HG03342 (cell line): ENCODE data around the gene PALM.

Experiments used
- ATAC-seq: cut with Tn5 transposase; IDR thresholded peaks from one replicate; pipeline ENCODE4 v1.9.1; 2021; ENCODE audit warnings: mild to moderate bottlenecking, moderate library complexity; ENCODE audit not compliant: unreplicated experiment

PALM gene

DNA sequence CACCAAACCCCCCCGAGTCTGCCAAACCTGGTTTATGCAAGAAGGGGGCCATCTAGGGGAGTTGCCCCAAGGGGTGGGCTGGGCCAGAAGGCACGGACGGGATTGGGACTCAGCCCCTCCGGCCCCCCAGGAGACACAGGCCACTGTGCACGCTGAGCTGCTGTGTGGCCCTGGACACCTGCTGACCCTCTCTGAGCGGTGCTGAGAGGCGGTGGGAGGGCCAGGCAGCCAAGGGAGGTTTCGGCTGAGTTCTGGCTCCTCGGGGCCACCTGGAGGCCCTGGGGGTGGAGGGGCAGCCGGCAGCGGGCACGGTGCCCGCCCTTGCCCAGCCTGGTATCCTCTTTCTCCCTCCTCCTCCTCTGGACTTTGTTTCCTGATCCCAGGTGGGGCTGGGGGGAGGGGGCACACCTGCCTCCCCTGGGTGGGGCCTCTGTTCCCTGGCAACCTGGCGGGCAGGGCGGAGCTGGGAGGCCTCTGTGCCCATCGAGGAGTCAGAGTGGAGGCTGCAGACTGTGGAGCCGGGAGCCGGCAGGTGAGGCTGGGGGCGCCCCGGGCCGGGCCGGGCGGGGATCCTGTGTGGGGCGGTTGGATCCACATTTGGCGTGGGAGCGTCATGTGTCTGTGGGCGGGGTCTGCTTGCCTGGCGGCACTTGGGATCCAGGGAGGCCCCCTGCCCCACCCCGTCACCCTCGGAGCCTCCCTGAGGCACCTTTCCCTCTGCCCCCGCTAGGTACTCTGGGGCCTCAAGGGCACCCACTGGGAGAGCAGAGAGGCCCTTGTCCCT is 42.1 kb downstream of the PALM start, which contains the start of gene MISP:
Gene MISP (plus strand): TSS at position 473 of the 784 bp plus-strand sequence. CDS start 5,835 bp downstream, outside the sequence.
- ATAC-seq = no peak

GRCh38 chr19:751501-752341 is 43.0 kb downstream of the PALM start:
- ATAC-seq = no peak

- ATAC-seq = no peak
These were observed 44.1 kb downstream of the PALM start for GRCh38 chr19:752652-753517.

DNA sequence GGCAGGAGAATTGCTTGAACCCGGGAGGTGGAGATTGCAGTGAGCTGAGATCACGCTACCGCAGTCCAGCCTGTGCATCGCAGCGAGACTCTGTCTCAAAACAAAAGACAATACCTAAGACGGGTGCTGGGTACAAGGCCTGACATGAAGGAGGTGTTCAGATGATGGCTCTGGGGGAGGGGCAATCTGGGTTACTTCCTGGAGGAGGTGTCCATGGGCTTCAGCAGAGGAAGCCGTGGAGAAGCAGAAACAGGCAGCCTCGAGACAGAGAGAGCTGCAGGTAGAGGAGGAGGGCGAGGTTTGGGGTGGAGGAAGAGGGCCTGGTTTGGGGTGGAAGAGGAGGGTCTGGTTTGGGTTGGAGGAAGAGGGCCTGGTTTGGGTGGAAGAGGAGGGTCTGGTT is 45.8 kb downstream of the PALM start:
- no peak for ATAC-seq

DNA sequence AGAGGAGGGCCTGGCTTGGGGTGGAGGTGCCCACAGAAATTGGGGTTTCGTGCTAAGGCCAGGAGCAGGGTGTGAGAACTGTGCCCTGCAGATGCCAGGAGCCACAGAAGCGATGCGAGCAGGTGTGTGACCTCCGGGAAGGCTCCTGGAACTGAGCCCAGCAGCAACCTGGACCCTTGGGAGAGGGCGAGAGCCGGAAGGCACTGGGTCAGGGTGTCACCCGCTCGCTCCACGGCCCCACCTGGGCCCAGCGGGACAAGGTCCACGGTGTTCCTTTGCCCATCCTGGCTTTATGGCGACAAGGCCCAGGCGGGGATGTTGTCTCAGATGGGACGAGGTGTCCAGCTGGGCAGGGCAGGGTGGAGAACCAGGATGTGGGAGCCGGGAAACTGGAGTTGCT is 46.3 kb downstream of the PALM start:
- ATAC-seq = no peak

GRCh38 chr19:756236-756635 is 47.5 kb downstream of the PALM start:
- ATAC-seq = no peak

GRCh38 chr19:756821-757688 is 48.3 kb downstream of the PALM start:
- no peak for ATAC-seq

- no peak for ATAC-seq
These were observed 49.3 kb downstream of the PALM start for GRCh38 chr19:757811-758668.

- ATAC-seq = no peak
These were observed 54.4 kb downstream of the PALM start for GRCh38 chr19:763181-763580.

DNA sequence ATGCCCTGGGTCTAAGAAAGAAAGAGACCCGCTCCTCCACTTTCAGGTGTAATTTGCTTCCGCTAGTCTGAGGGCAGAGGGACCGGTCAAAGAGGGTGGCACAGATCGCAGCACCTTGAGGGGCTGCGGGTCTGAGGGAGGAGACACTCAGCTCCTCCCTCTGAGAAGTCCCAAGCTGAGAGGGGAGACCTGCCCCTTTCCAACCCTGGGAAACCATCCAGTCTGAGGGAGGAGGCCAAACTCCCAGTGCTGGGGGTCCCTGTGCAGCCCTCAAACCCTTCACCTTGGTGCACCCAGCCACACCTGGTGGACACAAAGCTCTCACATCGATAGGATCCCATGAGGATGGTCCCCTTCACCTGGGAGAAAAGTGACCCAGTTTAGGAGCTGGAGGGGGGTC is 55.1 kb downstream of the PALM start:
- ATAC-seq = no peak

DNA sequence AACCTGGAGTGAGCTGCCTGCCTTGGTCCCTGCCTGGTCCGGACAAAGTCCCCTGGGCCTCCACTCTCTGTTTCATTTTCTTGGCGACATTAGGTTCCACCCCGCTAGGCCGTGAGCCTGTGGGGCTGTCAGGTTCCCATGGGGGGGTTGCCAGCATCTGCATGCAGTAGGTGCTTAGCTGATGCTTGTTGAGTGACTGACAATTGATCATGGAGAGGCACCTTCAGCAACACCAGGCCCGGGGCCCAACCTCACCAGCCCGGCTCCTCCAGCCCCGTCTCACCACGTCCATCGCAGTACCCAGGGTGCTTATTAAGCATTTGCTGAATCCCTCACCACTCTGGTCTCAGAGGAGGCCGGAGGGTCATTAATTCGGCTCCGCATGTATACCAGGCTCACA is 55.6 kb downstream of the PALM start:
- ATAC-seq = no peak

DNA sequence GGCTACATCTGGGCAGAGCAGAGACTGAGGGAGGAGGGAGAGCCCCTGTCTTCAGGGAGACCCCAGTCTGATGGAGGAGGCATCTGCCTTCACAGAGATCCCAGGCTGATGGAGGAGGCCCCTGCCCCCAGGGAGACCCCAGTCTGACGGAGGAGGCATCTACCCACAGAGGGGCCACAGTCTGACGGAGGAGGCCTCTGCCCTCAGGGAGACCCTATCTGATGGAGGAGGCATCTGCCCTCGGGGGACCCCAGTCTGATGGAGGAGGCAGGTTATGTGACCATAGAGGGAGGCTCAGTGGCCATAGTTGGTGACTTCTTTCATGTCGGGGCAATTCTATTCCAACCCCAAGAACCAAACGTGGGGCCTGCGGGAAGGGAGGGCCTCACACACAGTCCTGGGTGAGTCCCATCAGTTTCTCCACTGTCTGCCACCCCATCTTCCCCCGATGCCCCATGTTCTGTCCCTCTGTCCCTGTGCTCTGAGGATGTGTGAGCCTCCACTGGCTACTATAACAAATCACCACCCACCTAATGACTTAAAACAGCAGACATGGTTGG is 56.5 kb downstream of the PALM start:
- no peak for ATAC-seq

GRCh38 chr19:768424-768823 is 59.7 kb downstream of the PALM start:
- ATAC-seq = no peak

GRCh38 chr19:769616-770015 is 60.9 kb downstream of the PALM start:
- ATAC-seq = no peak

GRCh38 chr19:771332-771785 is 62.6 kb downstream of the PALM start:
- no peak for ATAC-seq

DNA sequence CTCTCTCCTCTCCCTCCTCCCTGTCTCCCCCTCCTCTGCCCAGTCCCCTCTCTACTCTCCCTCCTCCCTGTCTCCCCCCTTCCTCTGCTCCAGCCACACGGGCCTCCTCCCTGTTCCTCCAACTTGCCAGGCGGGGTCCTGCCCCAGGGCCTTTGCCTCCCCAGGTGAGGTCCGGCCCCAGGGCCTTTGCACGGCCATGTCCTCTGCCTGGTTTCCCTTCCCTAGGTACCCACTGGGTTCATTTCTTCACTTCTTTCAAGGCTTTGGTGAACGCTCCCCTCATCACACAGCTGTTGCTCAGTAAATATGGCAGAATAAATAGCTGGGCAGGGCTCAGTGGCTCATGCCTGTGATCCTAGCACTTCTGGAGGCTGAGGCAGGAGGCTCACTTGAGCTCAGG is 63.3 kb downstream of the PALM start:
- no peak for ATAC-seq

- ATAC-seq = no peak
These were observed 64.1 kb downstream of the PALM start for GRCh38 chr19:772730-773436.

- ATAC-seq = no peak
These were observed 67.8 kb downstream of the PALM start for GRCh38 chr19:776549-776948.
